ENCODE measurements around the gene CDCP2.

CDCP2 gene

DNA sequence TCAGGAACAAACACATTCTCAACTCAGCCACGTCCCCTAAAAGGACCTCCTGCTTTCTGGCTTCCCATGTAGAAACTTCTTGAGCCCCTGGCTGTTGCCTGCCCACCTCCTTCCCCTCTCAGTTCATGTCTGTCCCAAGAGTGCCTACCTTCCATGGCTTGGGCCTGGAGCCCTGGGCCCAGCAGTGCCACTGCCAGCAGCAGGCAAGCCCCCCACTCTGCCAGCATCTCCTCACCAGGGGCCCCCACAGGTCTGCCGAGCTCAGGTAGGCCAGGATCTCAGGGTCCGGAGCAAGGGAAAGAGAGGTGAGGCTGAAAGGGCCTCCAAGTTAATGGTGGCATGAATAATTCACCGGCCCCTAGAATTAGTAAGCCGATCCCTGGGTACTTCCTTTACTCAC lies at the start of gene CDCP2:
Gene CDCP2, minus strand, starts transcription at position 305 of the 400 bp plus-strand sequence. Its CDS starts 78 bp downstream, at position 227.
- no peak for DNase-seq (ENCODE audit: low spot score)

GRCh38 chr1:54200519-54200997 lies 47.8 kb upstream of the CDCP2 start:
- no peak for DNase-seq (ENCODE audit: low spot score)

DNA sequence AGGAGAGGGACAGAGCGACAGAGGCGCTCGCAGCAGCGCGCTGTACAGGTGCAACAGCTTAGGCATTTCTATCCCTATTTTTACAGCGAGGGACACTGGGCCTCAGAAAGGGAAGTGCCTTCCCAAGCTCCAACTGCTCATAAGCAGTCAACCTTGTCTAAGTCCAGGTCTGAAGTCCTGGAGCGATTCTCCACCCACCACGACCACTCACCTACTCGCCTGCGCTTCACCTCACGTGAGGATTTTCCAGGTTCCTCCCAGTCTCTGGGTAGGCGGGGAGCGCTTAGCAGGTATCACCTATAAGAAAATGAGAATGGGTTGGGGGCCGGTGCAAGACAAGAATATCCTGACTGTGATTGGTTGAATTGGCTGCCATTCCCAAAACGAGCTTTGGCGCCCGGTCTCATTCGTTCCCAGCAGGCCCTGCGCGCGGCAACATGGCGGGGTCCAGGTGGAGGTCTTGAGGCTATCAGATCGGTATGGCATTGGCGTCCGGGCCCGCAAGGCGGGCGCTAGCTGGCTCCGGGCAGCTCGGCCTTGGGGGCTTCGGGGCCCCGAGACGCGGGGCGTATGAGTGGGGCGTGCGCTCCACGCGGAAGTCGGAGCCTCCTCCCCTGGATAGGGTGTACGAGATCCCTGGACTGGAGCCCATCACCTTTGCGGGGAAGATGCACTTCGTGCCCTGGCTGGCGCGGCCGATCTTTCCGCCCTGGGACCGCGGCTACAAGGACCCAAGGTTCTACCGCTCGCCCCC lies 47.1 kb upstream of the CDCP2 start, which contains the start of the genes CYB5RL and MRPL37:
Gene CYB5RL, minus strand, starts transcription at position 266 of the 754 bp plus-strand sequence. CDS start 4,414 bp downstream, outside the sequence.
Gene MRPL37, plus strand, starts transcription at position 403 of the 754 bp plus-strand sequence. Its CDS starts 77 bp downstream, at position 480.
- DNase-seq (ENCODE audit: low spot score) = peak; percentile 97

DNA sequence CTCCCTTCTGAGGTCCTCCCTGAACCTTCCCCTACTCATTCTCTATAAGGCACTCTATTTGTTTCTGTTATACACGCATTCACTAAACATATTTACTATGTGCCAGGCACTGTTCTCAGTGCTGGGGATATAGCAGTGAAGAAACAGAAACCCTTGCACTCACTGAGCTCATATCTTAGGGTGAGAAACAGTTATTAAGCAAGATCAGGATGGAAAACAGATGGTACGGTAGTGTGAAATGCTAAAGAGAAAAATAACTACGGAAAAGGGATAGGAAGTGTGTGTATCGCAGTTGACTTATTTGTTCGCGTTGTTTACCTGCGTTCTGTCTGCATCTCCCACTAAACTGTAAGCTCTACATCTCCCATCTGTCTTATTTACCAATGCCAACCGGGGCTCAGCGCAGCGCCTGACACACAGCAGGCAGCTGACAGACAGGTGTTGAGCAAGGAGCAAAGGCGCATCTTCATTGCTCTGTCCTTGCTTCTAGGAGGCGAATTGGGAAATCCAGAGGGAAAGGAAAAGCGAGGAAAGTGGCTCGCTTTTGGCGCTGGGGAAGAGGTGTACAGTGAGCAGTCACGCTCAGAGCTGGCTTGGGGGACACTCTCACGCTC lies 46.5 kb upstream of the CDCP2 start:
- DNase-seq (ENCODE audit: low spot score) = no peak

DNA sequence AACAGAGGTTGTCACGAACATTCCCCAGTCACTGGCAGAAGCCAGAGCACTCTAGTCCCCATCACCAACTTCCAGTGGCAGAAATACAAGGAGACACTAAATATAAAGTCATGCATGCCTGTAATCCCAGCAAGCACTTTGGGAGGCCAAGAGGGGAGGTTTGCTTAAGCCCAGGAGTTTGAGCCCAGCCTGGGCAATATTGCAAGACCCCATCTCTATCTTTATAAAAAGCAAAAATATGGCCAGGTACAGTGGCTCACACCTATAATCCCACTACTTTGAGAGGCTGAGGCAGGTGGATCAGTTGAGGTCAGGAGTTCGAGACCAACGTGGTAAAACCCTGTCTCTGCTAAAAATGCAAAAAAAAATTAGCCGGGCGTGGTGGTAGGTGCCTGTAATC lies 40.7 kb upstream of the CDCP2 start:
- no peak for DNase-seq (ENCODE audit: low spot score)

- DNase-seq (ENCODE audit: low spot score) = no peak
These were observed 38.7 kb upstream of the CDCP2 start for GRCh38 chr1:54191525-54191924.

GRCh38 chr1:54190526-54190925 lies 37.7 kb upstream of the CDCP2 start:
- DNase-seq (ENCODE audit: low spot score) = no peak

GRCh38 chr1:54188291-54188690 lies 35.5 kb upstream of the CDCP2 start:
- DNase-seq (ENCODE audit: low spot score) = no peak

DNA sequence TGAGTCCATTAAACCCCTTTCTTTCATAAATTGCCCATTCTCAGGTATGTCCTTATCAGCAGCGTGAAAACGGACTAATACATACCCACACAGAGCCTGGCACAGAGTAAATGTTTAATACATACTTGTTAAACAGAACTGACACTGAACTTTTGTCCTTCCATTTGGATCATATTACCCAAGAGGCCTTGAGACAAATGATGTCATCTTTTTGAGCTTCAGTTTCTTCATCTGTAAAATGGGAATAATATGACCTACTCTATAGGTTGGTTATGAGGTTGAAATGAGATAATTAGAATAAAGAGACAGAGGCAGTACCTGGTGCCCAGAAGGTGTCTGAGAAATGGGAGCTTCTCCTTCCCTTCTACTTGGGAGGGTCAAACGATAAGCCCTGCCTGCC lies 33.3 kb upstream of the CDCP2 start:
- no peak for DNase-seq (ENCODE audit: low spot score)

GRCh38 chr1:54180701-54181360 lies 28.0 kb upstream of the CDCP2 start:
- DNase-seq (ENCODE audit: low spot score) = no peak

- no peak for DNase-seq (ENCODE audit: low spot score)
These were observed 25.7 kb upstream of the CDCP2 start for GRCh38 chr1:54178296-54179070.

GRCh38 chr1:54177726-54178125 lies 24.9 kb upstream of the CDCP2 start:
- no peak for DNase-seq (ENCODE audit: low spot score)

DNA sequence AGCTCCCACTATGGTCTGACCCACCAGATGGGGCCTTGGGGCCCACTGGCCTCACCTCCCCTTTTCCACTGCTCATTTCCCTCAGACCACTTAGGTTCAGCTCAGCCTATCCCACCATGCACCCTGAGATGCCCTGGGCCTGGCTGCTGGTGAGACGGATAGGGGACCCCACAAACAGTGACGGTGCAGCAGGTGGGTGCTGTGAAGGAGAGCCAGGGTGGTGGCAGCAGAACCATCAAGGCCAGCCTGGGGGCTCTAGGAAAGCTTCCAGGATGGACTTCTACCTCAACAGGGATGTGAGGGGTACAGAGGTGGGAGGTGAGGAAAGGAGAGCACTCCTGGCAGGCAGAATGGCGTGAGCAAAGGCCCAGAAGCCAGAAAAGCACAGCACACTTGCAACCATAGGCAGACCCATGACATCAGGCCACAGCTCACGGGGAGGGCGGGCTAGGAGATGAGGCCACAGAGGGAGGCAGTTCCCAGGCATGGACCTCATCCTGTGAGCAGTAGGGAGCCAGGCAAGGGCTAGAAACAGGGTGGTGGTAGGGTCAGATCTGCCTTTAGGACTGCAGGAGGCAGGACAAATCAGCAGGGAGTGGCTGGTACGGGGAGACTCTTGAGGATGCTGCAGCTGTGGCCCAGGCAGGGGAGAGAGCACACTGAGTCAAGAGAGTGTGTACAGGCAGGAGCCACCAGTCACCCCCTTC lies 24.0 kb upstream of the CDCP2 start:
- no peak for DNase-seq (ENCODE audit: low spot score)

- DNase-seq (ENCODE audit: low spot score) = no peak
These were observed 21.3 kb upstream of the CDCP2 start for GRCh38 chr1:54174106-54174505.

DNA sequence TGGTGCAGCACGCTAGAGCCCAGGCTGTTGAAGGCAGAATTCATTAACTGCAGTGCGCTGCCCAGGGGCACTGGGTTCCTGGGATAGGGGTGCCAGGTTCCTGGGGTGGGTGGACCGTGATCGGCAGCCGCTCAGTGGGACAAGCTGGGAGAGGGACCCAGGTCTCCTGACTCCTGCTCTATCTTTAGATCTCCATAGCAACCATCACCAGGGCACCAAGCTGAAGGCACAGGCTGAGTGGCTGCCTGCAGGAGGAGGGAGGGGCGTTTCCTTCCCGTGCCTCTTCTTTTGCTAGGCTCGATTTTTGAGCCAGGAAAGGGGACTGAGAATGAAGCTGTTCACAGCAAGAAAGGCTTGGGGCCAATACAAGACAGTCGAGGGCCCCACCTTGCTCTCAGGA lies 20.9 kb upstream of the CDCP2 start:
- DNase-seq (ENCODE audit: low spot score) = no peak

DNA sequence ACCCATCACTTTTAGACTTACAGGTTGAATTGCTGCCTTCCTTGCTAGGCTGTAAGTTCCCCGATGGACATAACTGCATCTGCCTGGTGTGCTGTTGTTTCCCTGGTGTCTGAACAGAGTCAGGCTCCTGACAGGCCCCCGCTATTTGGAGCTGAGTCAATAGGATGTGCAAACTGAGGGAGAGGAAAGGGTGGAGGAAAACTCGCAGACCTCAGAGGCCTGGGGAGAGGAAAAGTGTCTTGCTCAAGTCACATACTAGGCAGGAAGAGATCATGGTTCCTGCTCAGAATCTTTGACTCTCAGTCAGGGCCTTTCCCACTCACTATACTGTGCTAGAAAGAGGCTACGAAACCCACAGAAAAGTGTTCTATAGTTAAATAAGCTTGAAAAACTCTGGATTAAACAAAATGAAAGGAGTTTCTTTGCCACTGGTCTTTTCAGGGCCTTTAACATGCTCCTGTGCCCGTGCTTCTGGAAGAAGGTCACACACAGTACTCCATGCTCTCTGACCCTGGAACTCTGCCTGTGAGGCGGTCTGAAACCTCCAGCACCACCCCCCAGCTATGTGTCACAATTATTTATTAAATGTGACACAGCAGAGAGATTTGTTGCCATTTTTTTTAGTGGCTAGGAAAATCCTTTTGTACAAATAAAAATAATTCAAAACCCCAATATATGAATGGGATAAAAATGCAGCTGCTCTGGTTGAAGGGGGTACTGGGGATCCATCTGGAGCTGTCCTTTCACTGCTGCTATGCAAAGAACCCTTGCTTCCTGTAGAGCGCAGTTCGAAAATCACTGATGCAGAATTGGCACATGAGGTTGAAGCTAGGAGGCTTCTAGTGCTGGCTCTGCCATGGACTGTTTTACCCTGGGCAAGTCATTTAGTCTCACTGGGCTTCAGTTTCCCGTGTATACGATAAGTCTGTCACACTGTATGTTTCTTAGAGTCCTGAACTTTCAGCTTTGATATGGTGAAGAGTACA lies 20.1 kb upstream of the CDCP2 start:
- no peak for DNase-seq (ENCODE audit: low spot score)

DNA sequence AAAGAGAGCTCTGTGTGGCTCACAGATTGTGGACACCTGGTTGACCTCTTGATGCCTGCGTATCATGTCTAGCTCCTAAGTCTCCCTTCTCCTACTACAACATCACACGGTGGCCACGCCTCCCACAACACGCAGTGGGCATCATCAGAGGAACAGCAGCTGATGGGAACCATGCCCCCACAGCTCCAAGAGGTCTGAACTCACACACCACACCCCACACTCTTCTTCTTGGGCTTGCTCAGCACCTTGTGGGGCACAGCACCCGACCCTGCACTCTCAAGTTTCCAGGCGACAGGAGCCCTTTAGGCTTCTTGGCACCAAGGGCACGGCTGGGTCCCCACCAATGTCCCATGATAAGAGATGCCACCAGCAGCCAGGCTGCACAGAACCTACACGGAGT lies 18.8 kb upstream of the CDCP2 start:
- no peak for DNase-seq (ENCODE audit: low spot score)

- no peak for DNase-seq (ENCODE audit: low spot score)
These were observed 18.2 kb upstream of the CDCP2 start for GRCh38 chr1:54171016-54171415.

- DNase-seq (ENCODE audit: low spot score) = no peak
These were observed 16.3 kb upstream of the CDCP2 start for GRCh38 chr1:54169068-54169467.
